IPS-20b (cell line): ENCODE measurements around the gene IFNA4.

ENCODE experiments used
- H3K27ac ChIP-seq: one replicate; pipeline ENCODE4 v1.5.1; 2013; ENCODE audit warnings: low read length
- H3K27me3 ChIP-seq: 2 replicates; pipeline ENCODE4 v1.6.1; 2013; ENCODE audit warnings: mild to moderate bottlenecking, low read length, inconsistent platforms; ENCODE audit not compliant: insufficient read depth
- H3K36me3 ChIP-seq: 2 replicates; pipeline ENCODE4 v1.6.1; 2013; ENCODE audit warnings: low read depth, mild to moderate bottlenecking, inconsistent platforms, low read length, moderate library complexity; ENCODE audit not compliant: insufficient read depth
- H3K4me1 ChIP-seq: 2 replicates; pipeline ENCODE4 v1.6.1; 2013; ENCODE audit warnings: mild to moderate bottlenecking, control low read depth, inconsistent platforms, low read length, moderate library complexity; ENCODE audit not compliant: insufficient read depth
- H3K4me3 ChIP-seq: 2 replicates; pipeline ENCODE4 v1.5.1; 2013; ENCODE audit warnings: mild to moderate bottlenecking, low read length, inconsistent platforms
- H3K9ac ChIP-seq: 2 replicates; pipeline ENCODE4 v1.6.1; 2013; ENCODE audit warnings: low read depth, mild to moderate bottlenecking, inconsistent platforms, low read length, moderate library complexity
- H3K9me3 ChIP-seq: 2 replicates; pipeline ENCODE4 v1.6.1; 2013; ENCODE audit warnings: mild to moderate bottlenecking, low read depth, low read length, inconsistent platforms; ENCODE audit not compliant: insufficient read depth

The IFNA4 gene

GRCh38 chr9:21155501-21155900 lies 31.9 kb downstream of the IFNA4 start:
- H3K36me3 ChIP-seq = no peaks in the 10 kb centered on the region

GRCh38 chr9:21154018-21154608 lies 33.3 kb downstream of the IFNA4 start:
- Histone ChIP-seq H3K27me3 (no peaks in the 10 kb centered on the region), H3K36me3 (no peaks in the 10 kb centered on the region)

More at GRCh38 chr9:21155501-21155900, 31.9 kb downstream of the IFNA4 start:
- H3K9me3 ChIP-seq = no peaks in the 10 kb centered on the region
- H3K4me3 ChIP-seq = no peak overlapping the region
- H3K9ac ChIP-seq = no peak overlapping the region
- H3K27ac ChIP-seq = no peak overlapping the region
- no peaks in the 10 kb centered on the region for H3K4me1 ChIP-seq
- no peaks in the 10 kb centered on the region for H3K27me3 ChIP-seq

GRCh38 chr9:21153336-21154017 lies 33.9 kb downstream of the IFNA4 start:
- Histone ChIP-seq H3K4me3 (no peak overlapping the region), H3K9me3 (no peaks in the 10 kb centered on the region), H3K27ac (no peak overlapping the region), H3K27me3 (no peaks in the 10 kb centered on the region), H3K9ac (no peak overlapping the region), H3K4me1 (no peaks in the 10 kb centered on the region), H3K36me3 (no peaks in the 10 kb centered on the region)

More at GRCh38 chr9:21154018-21154608, 33.3 kb downstream of the IFNA4 start:
- Histone ChIP-seq H3K9me3 (no peaks in the 10 kb centered on the region), H3K27ac (no peak overlapping the region), H3K9ac (no peak overlapping the region), H3K4me3 (no peak overlapping the region), H3K4me1 (no peaks in the 10 kb centered on the region)

GRCh38 chr9:21144603-21145002 lies 42.8 kb downstream of the IFNA4 start:
- Histone ChIP-seq H3K27ac (no peak overlapping the region), H3K9me3 (no peaks in the 10 kb centered on the region), H3K4me3 (no peak overlapping the region), H3K4me1 (no peaks in the 10 kb centered on the region), H3K27me3 (no peaks in the 10 kb centered on the region), H3K9ac (no peak overlapping the region), H3K36me3 (no peaks in the 10 kb centered on the region)

- Histone ChIP-seq H3K27ac (no peak within 1 kb of the TSS), H3K27me3 (no peaks in the 10 kb centered on the region), H3K9ac (no peak within 1 kb of the TSS), H3K9me3 (no peaks in the 10 kb centered on the region), H3K4me3 (no peak within 1 kb of the TSS), H3K36me3 (no peaks in the 10 kb centered on the region), H3K4me1 (no peaks in the 10 kb centered on the region)
Observed at GRCh38 chr9:21141427-21141882, 45.9 kb downstream of the IFNA4 start, which contains the start of gene IFNW1. TSS of gene IFNW1 (minus strand) at chr9:21141832. CDS start at chr9:21141570, 262 bp downstream.

- no peak overlapping the region for H3K4me3 ChIP-seq
- no peak overlapping the region for H3K27ac ChIP-seq
- no peaks in the 10 kb centered on the region for H3K9me3 ChIP-seq
- H3K36me3 ChIP-seq = no peaks in the 10 kb centered on the region
- H3K9ac ChIP-seq = no peak overlapping the region
- H3K4me1 ChIP-seq = no peaks in the 10 kb centered on the region
- H3K27me3 ChIP-seq = no peaks in the 10 kb centered on the region
Observed at GRCh38 chr9:21137020-21137419, 50.4 kb downstream of the IFNA4 start.
